K562 (cell line): ENCODE data around the gene RABL3. TPM values are rescaled to one million over a fixed set of nuclear protein-coding genes. Genes with fewer than 3 reads are reported as not detected.

Experiments used
- ATAC-seq: fragments of 200-7000 bp; cut with Tn5 transposase; 3 replicates; pipeline ENCODE4 v1.9.1; 2020; ENCODE audit warnings: moderate library complexity
- BruUV-seq: library from RNA; stranded (reverse); fragments of 400-500 nt; replicated peaks from 2 replicates; lab custom pipeline; 2021; lab: Mats Ljungman, UMichigan
- CTCF ChIA-PET: fragments of 300-600 bp; formaldehyde crosslinking; extraction: SDS; loops from one replicate; lab custom pipeline; 2021; ENCODE audit warnings: low intra/inter-chr PET ratio; lab: Yijun Ruan, JAX
- POLR2A ChIA-PET: fragments of 300-600, 350-650 bp; sonication (Branson Sonifier 250); formaldehyde crosslinking; extraction: SDS; loops from one replicate; lab custom pipeline; 2021; ENCODE audit warnings: antibody characterized with exemption, inconsistent platforms; lab: Yijun Ruan, JAX
- DNase-seq, 4 experiments: peaks; one replicate each; pipeline versions ENCODE4 v3.0.0 to v3.0.0-alpha.2; 2011 to 2018; ENCODE audit warnings: low spot score in 3 of 4, mixed read lengths in 3 of 4; ENCODE audit errors: extremely low read depth in 1 of 4
- FAIRE-seq: peaks from 2 replicates; lab custom pipeline; 2011; peaks lifted over from hg19 to GRCh38; lab: Jason Lieb, UNC
- H2AFZ ChIP-seq: 2 replicates; pipeline ENCODE4 v1.6.0; 2011; ENCODE audit warnings: low read depth, low read length, control low read depth, inconsistent platforms
- H3K27ac ChIP-seq: fragments of 200-600 bp; 3 replicates; pipeline ENCODE4 v1.8.0; 2011; ENCODE audit warnings: low read depth, mild to moderate bottlenecking, control low read depth, inconsistent platforms, low read length, moderate library complexity, mixed read lengths; ENCODE audit errors: extremely low read depth
- H3K27me3 ChIP-seq, 2 experiments: fragments of 300-600 bp in 1 of 2; 2 replicates in 1 of 2; 3 replicates in 1 of 2; pipeline versions ENCODE4 v1.6.0 to v1.8.0; 2011; ENCODE audit warnings: inconsistent platforms in 2 of 2, low read length in 2 of 2, mild to moderate bottlenecking in 1 of 2, mixed read lengths in 1 of 2, moderate library complexity in 1 of 2; ENCODE audit not compliant: control insufficient read depth in 2 of 2, insufficient read depth in 2 of 2
- H3K36me3 ChIP-seq: fragments of 300-600 bp; 3 replicates; pipeline ENCODE4 v1.8.0; 2011; ENCODE audit warnings: mild to moderate bottlenecking, low read length, inconsistent platforms; ENCODE audit not compliant: control insufficient read depth, insufficient read depth
- H3K4me1 ChIP-seq, 2 experiments: fragments of 200-600 bp in 1 of 2; replicated peaks in 1 of 2; 2 replicates in 1 of 2; 3 replicates in 1 of 2; pipeline versions ENCODE4 v1.5.1 to v1.8.0; 2011; ENCODE audit warnings: inconsistent platforms in 2 of 2, low read length in 2 of 2, mild to moderate bottlenecking in 1 of 2, mixed read lengths in 1 of 2, moderate library complexity in 1 of 2; ENCODE audit not compliant: control insufficient read depth in 2 of 2, insufficient read depth in 2 of 2
- H3K4me2 ChIP-seq: 2 replicates; pipeline ENCODE4 v1.6.1; 2011; ENCODE audit warnings: low read length, control low read depth, inconsistent platforms, mixed read lengths; ENCODE audit not compliant: insufficient read depth
- H3K4me3 ChIP-seq: fragments of 200-600 bp; sonication (generic), shearing (Covaris generic); 2 replicates; pipeline ENCODE4 v1.5.1; 2016; ENCODE audit warnings: control low read depth, inconsistent platforms
- H3K79me2 ChIP-seq: fragments of 200-600 bp; 3 replicates; pipeline ENCODE4 v1.8.0; 2011; ENCODE audit warnings: low read length, inconsistent platforms; ENCODE audit not compliant: control insufficient read depth, insufficient read depth
- H3K9ac ChIP-seq, 2 experiments: 2 replicates each; pipeline versions ENCODE4 v1.6.0 to v1.6.1; 2011; ENCODE audit warnings: low read depth in 2 of 2, low read length in 2 of 2, control low read depth in 1 of 2, inconsistent platforms in 1 of 2, mild to moderate bottlenecking in 1 of 2, mixed read lengths in 1 of 2; ENCODE audit not compliant: insufficient read depth in 1 of 2
- H3K9me1 ChIP-seq: one replicate; pipeline ENCODE4 v1.6.0; 2011; ENCODE audit warnings: inconsistent platforms, mild to moderate bottlenecking, low read length, moderate library complexity; ENCODE audit not compliant: control insufficient read depth, insufficient read depth
- H3K9me3 ChIP-seq: replicated peaks from 2 replicates; pipeline ENCODE4 v1.5.1; 2011; ENCODE audit warnings: low read depth, low read length, inconsistent platforms; ENCODE audit not compliant: control insufficient read depth, insufficient read depth
- H4K20me1 ChIP-seq: replicated peaks from 2 replicates; pipeline ENCODE4 v1.6.1; 2011; ENCODE audit warnings: low read length, inconsistent platforms, mixed read lengths; ENCODE audit not compliant: control insufficient read depth, insufficient read depth
- ATF1 ChIP-seq, 2 experiments: fragments of 450-650 bp in 1 of 2; IDR thresholded peaks; 2 replicates each; pipeline ENCODE4 v1.6.1; 2016; ENCODE audit warnings: missing compliant biosample characterization in 1 of 2, missing genetic modification characterization in 1 of 2
- FOXJ3 ChIP-seq: sonication (generic); formaldehyde crosslinking; IDR thresholded peaks from 2 replicates; pipeline ENCODE4 v1.4.0; 2020; ENCODE audit warnings: mild to moderate bottlenecking, missing genetic modification reagents
- MAFG ChIP-seq: fragments of 450-650 bp; conservative IDR thresholded peaks from 2 replicates; pipeline ENCODE4 v1.6.1; 2016; ENCODE audit warnings: missing genetic modification characterization, missing compliant biosample characterization
- MCM3 ChIP-seq: fragments of 450-650 bp; IDR thresholded peaks from 2 replicates; pipeline ENCODE4 v1.6.1; 2016
- PHTF2 ChIP-seq: fragments of 250-450 bp; sonication (Bioruptor Pico); IDR thresholded peaks from 2 replicates; pipeline ENCODE4 v1.5.0; 2021; ENCODE audit warnings: mild to moderate bottlenecking
- SFPQ ChIP-seq: fragments of 200-400 bp; formaldehyde crosslinking; IDR thresholded peaks from 2 replicates; pipeline ENCODE4 v1.6.1; 2017; ENCODE audit warnings: mild to moderate bottlenecking, low read depth, low read length, moderate library complexity
- SMAD1 ChIP-seq: fragments of 150-350 bp; IDR thresholded peaks from 2 replicates; pipeline ENCODE4 v1.6.1; 2014; ENCODE audit warnings: low read length, low read depth; ENCODE audit not compliant: partially characterized antibody
- SRSF3 ChIP-seq: fragments of 200-400 bp; formaldehyde crosslinking; IDR thresholded peaks from 2 replicates; pipeline ENCODE4 v1.6.1; 2016; ENCODE audit warnings: mild to moderate bottlenecking, low read length, moderate library complexity; ENCODE audit not compliant: insufficient read depth
- ZBTB40 ChIP-seq, 2 experiments: fragments of 450-650 bp in 1 of 2; sonication (generic) in 1 of 2; formaldehyde crosslinking in 1 of 2; IDR thresholded peaks; 2 replicates each; pipeline versions ENCODE4 v1.7.1 to v1.9.0; 2016 to 2022; ENCODE audit warnings: inconsistent platforms in 1 of 2, mild to moderate bottlenecking in 1 of 2, missing genetic modification reagents in 1 of 2
- ZC3H11A ChIP-seq: IDR thresholded peaks from 2 replicates; pipeline ENCODE4 v1.6.1; 2012; ENCODE audit warnings: low read depth, low read length, improper control_type of control experiment
- ZNF134 ChIP-seq: fragments of 250-450 bp; sonication (Bioruptor Pico); conservative IDR thresholded peaks from 2 replicates; pipeline ENCODE4 v1.4.0; 2020
- ZNF23 ChIP-seq: fragments of 250-450 bp; sonication (Bioruptor Pico); IDR thresholded peaks from 2 replicates; pipeline ENCODE4 v1.4.0; 2020; ENCODE audit warnings: mild to moderate bottlenecking
- ZNF586 ChIP-seq: fragments of 450-650 bp; formaldehyde crosslinking; conservative IDR thresholded peaks from 2 replicates; pipeline ENCODE4 v1.4.0; 2020; ENCODE audit warnings: mild to moderate bottlenecking, moderate library complexity
- WGBS: fragments of 100-300 bp; shearing (Covaris generic); methylation state at CpG from one replicate; pipeline ENCODE4 v1.1.6; 2016; ENCODE audit warnings: low coverage, mixed read lengths; ENCODE audit not compliant: insufficient coverage; ENCODE audit errors: missing lambda C conversion rate; 5-methylcytosine and 5-hydroxymethylcytosine counted together
- in situ Hi-C: fragments of 300-500 bp; cut with MboI; formaldehyde crosslinking; loops from 4 replicates; pipeline ENCODE4 v1.15.0; 2018; ENCODE audit warnings: inconsistent platforms, mixed read lengths
- intact Hi-C: fragments of 100-400 bp; cut with micrococcal nuclease; formaldehyde crosslinking; loops from 2 replicates; pipeline ENCODE4 v1.14.2; 2022
- polyA plus RNA-seq, 8 experiments: library from polyadenylated mRNA; depleted of rRNA in 4 of 8; stranded (reverse) in 5 of 8; unstranded in 3 of 8; fragments of >200 nt; fragmentation: Nextera tagmentation in 2 of 8; fragmentation: Illumina TruSeq in 1 of 8; extraction: Ambion mirVana in 2 of 8; extraction: Trizol in 1 of 8; gene quantifications; 2 replicates each; pipeline versions ENCODE4 v1.2.1 to v1.2.3, GENCODE V29; 2011 to 2014; ENCODE audit warnings: inconsistent platforms in 1 of 8, missing spikeins in 1 of 8
- total RNA-seq, 7 experiments: library from RNA; depleted of rRNA in 6 of 7; stranded (reverse); fragments of >200 nt in 6 of 7; fragmentation: Illumina TruSeq in 2 of 7; extraction: Trizol in 2 of 7; gene quantifications; 2 replicates each; pipeline versions ENCODE4 v1.2.1 to v1.2.3, GENCODE V29; 2011 to 2021; ENCODE audit warnings: low replicate concordance in 1 of 7

Gene RABL3
- total and polyA plus RNA-seq, 9 of the 15 experiments (the other 6 are each of a cell fraction or from before 2014, with no cell fraction given): 6.5 to 30.7 (median 12.3) TPM

- Histone ChIP-seq H3K9ac (no peak overlapping the region), H3K4me1 (no peaks in the 10 kb centered on the region; a peak in 1 of 5 replicates), H3K4me2 (no peak overlapping the region), H3K9me1 (no peaks in the 10 kb centered on the region), H3K36me3 (no peaks in the 10 kb centered on the region), H2AFZ (no peak overlapping the region), H3K4me3 (no peak overlapping the region), H3K9me3 (no peaks in the 10 kb centered on the region), H4K20me1 (no peaks in the 10 kb centered on the region), H3K79me2 (no peaks in the 10 kb centered on the region), H3K27me3 (no peaks in the 10 kb centered on the region), H3K27ac (no peak overlapping the region)
- WGBS: 30% methylated on average over 1 of the region's 1 CpG
- intact Hi-C loops (no loop called here), in situ Hi-C loops (no loop called here)
- TF ChIP-seq SMAD1 (no peak), ATF1 (CRISPR knock-in tag; IDR thresholded peaks at IDR 0.05) (no peak), ATF1 (tag; IDR thresholded peaks at IDR 0.05) (no peak), PHTF2 (no peak), ZNF586 (CRISPR knock-in tag) (no peak), FOXJ3 (CRISPR knock-in tag) (no peak), SRSF3 (no peak), MAFG (tag) (no peak), ZNF134 (CRISPR knock-in tag) (no peak), ZNF23 (CRISPR knock-in tag) (no peak), ZBTB40 (IDR thresholded peaks at IDR 0.05) (no peak), ZBTB40 (CRISPR knock-in tag; IDR thresholded peaks at IDR 0.05) (no peak), SFPQ (no peak), MCM3 (no peak), ZC3H11A (no peak)
- no peak for ATAC-seq
- DNase-seq: no peak
- FAIRE-seq: no peak
- ChIA-PET POLR2A (no interaction called here), CTCF (no interaction called here)
- no TSS peak for BruUV-seq
Measured at GRCh38 chr3:120683213-120683612, 59.1 kb downstream of the RABL3 start.
